Common myeloid progenitor, CD34-positive (primary cell): ENCODE data around the gene PTPN3.

Source experiments
- CTCF ChIA-PET: fragments of 350-600 bp; sonication (Branson Sonifier 250); formaldehyde crosslinking; loops from one replicate; lab custom pipeline; 2021; ENCODE audit warnings: antibody characterized with exemption; lab: Charles Lee
- POLR2A ChIA-PET: fragments of 350-600 bp; sonication (Branson Sonifier 250); formaldehyde crosslinking; loops from one replicate; lab custom pipeline; 2021; ENCODE audit warnings: antibody characterized with exemption; lab: Charles Lee
- DNase-seq, 3 donors: peaks; one replicate each; pipeline versions ENCODE4 v3.0.0 to v3.0.0-alpha.2; 2013
- H3K27ac ChIP-seq, 2 experiments: 1 replicate in 1 of 2; 2 replicates in 1 of 2; pipeline ENCODE4 v1.7.0; 2013; ENCODE audit warnings: inconsistent platforms in 2 of 2, low read length in 2 of 2, mild to moderate bottlenecking in 2 of 2, low read depth in 1 of 2, moderate library complexity in 1 of 2; ENCODE audit not compliant: severe bottlenecking in 2 of 2, insufficient read depth in 1 of 2, poor library complexity in 1 of 2
- H3K27me3 ChIP-seq, 5 experiments: replicated peaks in 2 of 5; 1 replicate in 3 of 5; 2 replicates in 2 of 5; pipeline versions ENCODE4 v1.6.1 to v1.7.0; 2013; ENCODE audit warnings: low read length in 4 of 5, mild to moderate bottlenecking in 2 of 5, moderate library complexity in 2 of 5, inconsistent platforms in 1 of 5; ENCODE audit not compliant: insufficient read depth in 5 of 5, control insufficient read depth in 4 of 5
- H3K36me3 ChIP-seq, 4 experiments: 1 replicate in 2 of 4; 2 replicates in 2 of 4; pipeline versions ENCODE4 v1.6.1 to v1.7.0; 2013; ENCODE audit warnings: low read length in 3 of 4, control low read depth in 1 of 4, mild to moderate bottlenecking in 1 of 4; ENCODE audit not compliant: control insufficient read depth in 4 of 4, insufficient read depth in 4 of 4
- H3K4me1 ChIP-seq, 4 experiments: 1 replicate in 3 of 4; 2 replicates in 1 of 4; pipeline versions ENCODE4 v1.6.1 to v1.7.1; 2013; ENCODE audit warnings: low read length in 3 of 4, mild to moderate bottlenecking in 3 of 4, control low read depth in 1 of 4, inconsistent platforms in 1 of 4, moderate library complexity in 1 of 4; ENCODE audit not compliant: control insufficient read depth in 4 of 4, insufficient read depth in 4 of 4; ENCODE audit errors: control extremely low read depth in 1 of 4
- H3K4me3 ChIP-seq, 7 experiments: 1 replicate in 4 of 7; 2 replicates in 3 of 7; pipeline versions ENCODE4 v1.5.1 to v1.7.0; 2013; ENCODE audit warnings: mild to moderate bottlenecking in 7 of 7, low read length in 6 of 7, moderate library complexity in 6 of 7, inconsistent platforms in 2 of 7, low read depth in 2 of 7, control low read depth in 1 of 7; ENCODE audit not compliant: insufficient read depth in 4 of 7, control insufficient read depth in 1 of 7; ENCODE audit errors: extremely low read depth in 1 of 7
- H3K9me3 ChIP-seq, 5 experiments: 1 replicate in 4 of 5; 2 replicates in 1 of 5; pipeline versions ENCODE4 v1.6.1 to v1.7.1; 2013; ENCODE audit warnings: low read length in 4 of 5, mild to moderate bottlenecking in 2 of 5, inconsistent platforms in 1 of 5, low read depth in 1 of 5, moderate library complexity in 1 of 5; ENCODE audit not compliant: control insufficient read depth in 4 of 5, insufficient read depth in 2 of 5; ENCODE audit errors: control extremely low read depth in 1 of 5
- WGBS: methylation state at CpG from one replicate; pipeline ENCODE4 v1.1.5; 2013; ENCODE audit not compliant: insufficient coverage; 5-methylcytosine and 5-hydroxymethylcytosine counted together

The PTPN3 gene

DNA sequence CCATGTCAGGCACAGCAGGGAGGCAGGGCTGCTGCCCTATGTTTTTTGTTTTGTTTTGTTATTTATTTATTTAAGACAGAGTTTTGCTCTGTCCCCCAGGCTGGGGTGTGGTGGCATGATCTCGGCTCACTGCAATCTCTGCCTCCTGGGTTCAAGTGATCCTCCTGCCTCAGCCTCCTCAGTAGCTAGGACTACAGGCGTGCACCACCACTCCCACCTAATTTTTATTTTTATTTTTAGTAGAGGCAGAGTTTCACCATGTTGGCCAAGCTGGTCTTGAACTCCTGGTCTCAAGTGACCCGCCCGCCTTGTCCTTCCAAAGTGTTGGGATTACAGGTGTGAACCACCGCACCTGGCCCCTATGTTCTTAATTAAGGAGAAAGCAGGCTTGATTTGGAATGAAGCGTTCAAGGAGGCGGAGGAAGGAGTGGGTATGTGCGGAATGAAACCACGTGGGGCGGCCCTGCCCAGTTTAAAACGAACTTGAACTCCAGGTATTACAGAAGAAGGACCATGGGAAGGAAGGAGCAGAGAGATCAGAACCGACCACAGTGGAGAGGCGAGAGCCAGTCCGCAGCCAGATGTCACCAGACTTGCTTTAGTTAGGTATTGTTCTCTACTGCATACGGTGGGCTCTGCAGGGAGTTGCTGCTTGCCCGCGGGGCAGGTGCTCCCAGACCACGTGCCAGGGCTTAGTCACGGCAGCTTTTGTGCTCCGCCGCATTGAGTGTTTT lies 142.4 kb downstream of the PTPN3 start:
- H3K4me1 ChIP-seq = no peaks in the 10 kb centered on the region
- ChIA-PET CTCF (no interaction called here), POLR2A (no interaction called here)
- peaks cover 0 to 2% (median 0%) of the 10 kb centered on the region in 5 experiments for H3K9me3 ChIP-seq
- 91% methylated on average over 16 of the region's 21 CpGs for WGBS
- no peak overlapping the region for H3K27ac ChIP-seq
- H3K36me3 ChIP-seq = no peaks in the 10 kb centered on the region
- H3K4me3 ChIP-seq = no peak overlapping the region
- DNase-seq = no peak
- peaks cover 0 to 32% (median 2%) of the 10 kb centered on the region in 5 experiments for H3K27me3 ChIP-seq

DNA sequence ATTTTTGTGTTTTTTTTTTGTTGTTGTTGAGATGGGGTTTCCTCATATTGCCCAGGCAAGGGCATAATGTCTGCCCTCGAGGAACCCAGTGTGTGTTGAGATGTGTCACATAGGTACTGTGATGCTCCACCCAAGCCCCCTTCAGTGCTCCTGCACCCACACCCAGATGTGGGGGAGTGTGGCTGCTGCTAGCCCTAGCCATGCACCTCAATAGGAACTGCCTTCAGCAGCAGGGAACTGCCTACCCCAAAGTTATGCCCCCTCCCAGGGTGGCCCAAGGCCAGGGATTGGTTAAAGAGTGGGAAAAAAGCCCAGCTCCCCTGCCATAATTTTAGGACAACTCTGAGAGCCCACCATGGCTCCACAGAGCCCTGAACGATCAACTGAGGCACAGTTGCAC lies 143.9 kb downstream of the PTPN3 start:
- Histone ChIP-seq H3K4me3 (no peak overlapping the region), H3K27me3 (peaks cover 0 to 44% (median 3%) of the 10 kb centered on the region in 5 experiments), H3K4me1 (no peaks in the 10 kb centered on the region), H3K27ac (no peak overlapping the region), H3K9me3 (peaks cover 0 to 2% (median 0%) of the 10 kb centered on the region in 5 experiments), H3K36me3 (no peaks in the 10 kb centered on the region)
- WGBS = 100% methylated on average over 1 of the region's 2 CpGs
- CTCF ChIA-PET = no interaction called here
- DNase-seq = no peak
- POLR2A ChIA-PET = no interaction called here

DNA sequence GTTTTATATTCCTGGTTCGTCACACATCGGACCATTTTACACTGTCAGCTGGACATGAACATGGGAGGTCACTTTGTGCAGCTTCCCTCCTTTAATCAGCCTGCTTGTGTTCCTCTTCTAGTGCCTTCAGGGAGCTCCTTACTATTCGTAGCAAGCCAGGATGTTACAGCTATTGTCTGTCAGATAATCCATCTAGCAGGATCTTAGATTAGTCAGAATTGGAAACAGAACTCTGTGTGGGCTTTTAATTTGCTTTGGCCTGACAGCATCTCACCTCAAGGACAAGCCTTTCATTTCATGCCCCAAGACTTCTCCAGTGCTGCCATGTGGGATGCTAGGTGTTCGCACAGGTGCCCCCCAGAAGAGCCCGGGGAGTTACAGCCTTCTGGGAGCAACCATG lies 147.1 kb downstream of the PTPN3 start:
- Histone ChIP-seq H3K27me3 (peaks cover 2 to 56% (median 8%) of the 10 kb centered on the region in 5 experiments), H3K4me1 (no peaks in the 10 kb centered on the region), H3K9me3 (no peaks in the 10 kb centered on the region), H3K27ac (no peak overlapping the region), H3K4me3 (no peak overlapping the region), H3K36me3 (no peaks in the 10 kb centered on the region)
- 92% methylated on average over 3 of the region's 5 CpGs for WGBS
- ChIA-PET CTCF (no interaction called here), POLR2A (no interaction called here)
- DNase-seq = no peak

DNA sequence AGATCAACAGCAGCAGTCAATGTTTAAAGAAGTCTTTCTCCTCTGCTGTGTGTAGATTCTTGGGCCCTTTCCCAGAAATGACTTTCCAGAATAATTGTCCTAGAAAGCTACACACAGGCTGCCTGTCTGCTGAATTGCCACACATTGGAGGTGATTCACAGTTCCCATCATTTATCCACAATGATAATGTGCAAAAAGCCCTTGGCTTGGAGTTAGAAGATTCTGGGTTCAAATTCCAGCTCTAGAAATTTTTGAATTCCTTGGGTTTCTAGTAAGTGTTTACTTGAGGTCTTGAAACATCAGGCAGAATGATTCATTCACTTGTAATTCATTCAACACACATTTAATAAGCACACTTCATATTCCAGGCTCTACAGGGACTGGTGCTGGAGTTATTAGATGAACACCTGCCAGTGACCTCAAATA lies 148.7 kb downstream of the PTPN3 start:
- no peaks in the 10 kb centered on the region for H3K36me3 ChIP-seq
- ChIA-PET CTCF (no interaction called here), POLR2A (no interaction called here)
- no peak overlapping the region for H3K27ac ChIP-seq
- H3K27me3 ChIP-seq = peaks cover 2 to 61% (median 11%) of the 10 kb centered on the region in 5 experiments
- no peak for DNase-seq
- no peak overlapping the region for H3K4me3 ChIP-seq
- no peaks in the 10 kb centered on the region for H3K9me3 ChIP-seq
- H3K4me1 ChIP-seq = no peaks in the 10 kb centered on the region

DNA sequence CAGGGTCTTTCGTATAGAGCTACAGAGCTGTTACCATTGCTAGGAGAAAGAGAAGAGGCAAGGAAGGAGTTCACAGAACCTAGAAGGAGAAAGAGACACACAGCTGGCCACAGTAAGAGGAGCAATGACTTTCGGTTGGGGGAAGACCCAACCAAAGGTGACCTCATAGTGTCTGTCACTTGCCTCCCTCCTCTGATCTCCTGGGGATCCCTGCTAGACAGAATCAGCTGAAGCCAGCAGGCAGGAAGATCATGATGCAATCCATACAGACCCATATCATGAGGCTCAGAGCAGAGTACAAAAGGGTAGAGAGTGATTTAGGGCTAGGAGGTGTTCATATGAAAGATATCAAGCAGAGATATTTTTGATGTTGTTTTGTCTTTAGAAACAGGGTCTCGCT lies 151.2 kb downstream of the PTPN3 start:
- H3K4me1 ChIP-seq = no peaks in the 10 kb centered on the region
- peaks cover 2 to 55% (median 9%) of the 10 kb centered on the region in 5 experiments for H3K27me3 ChIP-seq
- POLR2A ChIA-PET = no interaction called here
- no peaks in the 10 kb centered on the region for H3K36me3 ChIP-seq
- no peak for DNase-seq
- CTCF ChIA-PET = interaction anchor here (1.5 kb wide), 1 partner anchor 64 kb away, joined by 3 read pairs; no protein-coding TSS in a partner anchor
- no peak overlapping the region for H3K4me3 ChIP-seq
- WGBS = 100% methylated on average over 3 of the region's 3 CpGs
- H3K27ac ChIP-seq = no peak overlapping the region
- no peaks in the 10 kb centered on the region for H3K9me3 ChIP-seq

DNA sequence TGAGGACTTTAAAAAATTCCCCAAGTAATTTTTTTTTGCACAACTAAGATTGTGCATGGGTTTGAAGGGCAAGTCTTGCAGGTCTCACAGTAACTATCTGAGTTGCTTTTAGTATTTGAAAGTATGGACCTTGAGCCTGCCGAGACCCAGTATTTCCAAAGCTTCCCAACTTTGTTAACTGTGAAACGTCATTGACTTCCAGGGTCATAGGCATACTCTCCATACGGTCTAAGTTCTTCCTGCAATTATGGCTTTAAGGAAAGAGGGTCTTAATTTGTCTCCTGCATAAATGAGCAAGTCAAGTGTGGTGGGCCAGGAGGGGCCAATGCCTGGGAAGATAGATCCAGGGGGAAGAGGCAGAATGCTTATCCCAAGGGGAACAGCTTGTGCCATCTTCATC lies 153.2 kb downstream of the PTPN3 start:
- Histone ChIP-seq H3K9me3 (no peaks in the 10 kb centered on the region), H3K27me3 (peaks cover under 1 to 44% (median 9%) of the 10 kb centered on the region in 5 experiments), H3K27ac (no peak overlapping the region), H3K36me3 (no peaks in the 10 kb centered on the region), H3K4me3 (no peak overlapping the region), H3K4me1 (no peaks in the 10 kb centered on the region)
- no peak for DNase-seq
- WGBS = 92% methylated on average over 3 of the region's 3 CpGs
- ChIA-PET CTCF (no interaction called here), POLR2A (no interaction called here)

DNA sequence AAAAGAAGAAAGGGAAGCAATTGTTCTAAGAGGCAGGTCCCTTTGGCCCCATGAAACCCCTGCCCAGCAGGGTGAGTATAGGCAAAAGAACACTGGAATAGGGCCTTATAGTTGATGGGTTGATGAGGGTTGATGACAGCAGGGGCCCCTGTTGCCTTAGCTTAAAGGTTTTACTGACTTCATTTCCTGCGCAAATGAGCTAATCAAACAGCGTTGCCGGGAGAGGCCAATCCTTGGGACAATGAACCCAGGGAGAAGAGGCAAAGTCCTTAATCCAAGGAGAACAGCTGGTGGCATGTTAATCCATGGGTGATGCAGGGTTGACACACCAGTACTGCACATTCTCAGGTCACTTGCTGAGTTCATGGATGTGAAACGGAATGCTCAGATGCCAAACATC lies 155.2 kb downstream of the PTPN3 start:
- Histone ChIP-seq H3K4me1 (no peaks in the 10 kb centered on the region), H3K36me3 (no peaks in the 10 kb centered on the region), H3K4me3 (no peak overlapping the region), H3K9me3 (no peaks in the 10 kb centered on the region), H3K27me3 (peaks cover 0 to 36% (median 12%) of the 10 kb centered on the region in 5 experiments), H3K27ac (no peak overlapping the region)
- 97% methylated on average over 4 of the region's 4 CpGs for WGBS
- ChIA-PET CTCF (interaction anchor here (1.0 kb wide), 1 partner anchor 13 kb away, joined by 3 read pairs; no protein-coding TSS in a partner anchor), POLR2A (no interaction called here)
- no peak for DNase-seq
